SJSA1 (cell line): ENCODE data around the gene PTOV1. TPM values are rescaled to one million over a fixed set of nuclear protein-coding genes. Genes with fewer than 3 reads are reported as not detected.

Source experiments
- total RNA-seq: library from RNA; depleted of rRNA; stranded (reverse); fragments of >200 nt; shearing (Covaris generic); gene quantifications from 2 replicates; pipeline ENCODE4 v1.2.3, GENCODE V29; 2014; rRNA removed

PTOV1 gene
- total RNA-seq, 1 experiment from 2014 or later, result 98.0 TPM

Other genes starting within 250 kb of the PTOV1 start
- 8.1 and 30.6 TPM in 2 replicates for gene RRAS, start 211.0 kb upstream of the PTOV1 start, total RNA-seq
- gene SCAF1, start 208.9 kb upstream of the PTOV1 start, total RNA-seq, result 23.2 and 27.3 TPM in 2 replicates
- 56.9 and 61.4 TPM in 2 replicates for gene IRF3, start 185.3 kb upstream of the PTOV1 start, total RNA-seq
- 9.5 and 16.2 TPM in 2 replicates for gene BCL2L12, start 185.2 kb upstream of the PTOV1 start, total RNA-seq
- 208 and 421 TPM in 2 replicates for gene PRMT1, start 173.9 kb upstream of the PTOV1 start, total RNA-seq
- 0.58 TPM in 1 of 2 replicates, not detected in the other for gene ADM5, start 161.6 kb upstream of the PTOV1 start, total RNA-seq
- gene CPT1C, start 160.0 kb upstream of the PTOV1 start, total RNA-seq, result 0.05 TPM in 1 of 2 replicates, not detected in the other
- not detected in 2 replicates for gene TSKS, start 87.9 kb upstream of the PTOV1 start, total RNA-seq
- gene AP2A1, start 84.2 kb upstream of the PTOV1 start, total RNA-seq, result 87.8 and 103 TPM in 2 replicates
- gene FUZ, start 37.9 kb upstream of the PTOV1 start, total RNA-seq, result 3.4 and 10.0 TPM in 2 replicates
- 13.2 and 14.6 TPM in 2 replicates for gene MED25, start 32.9 kb upstream of the PTOV1 start, total RNA-seq
- 19.6 and 35.0 TPM in 2 replicates for gene PNKP, start 16.4 kb downstream of the PTOV1 start, total RNA-seq
- 2.5 and 8.8 TPM in 2 replicates for gene AKT1S1, start 26.2 kb downstream of the PTOV1 start, total RNA-seq
- gene TBC1D17, start 26.5 kb downstream of the PTOV1 start, total RNA-seq, result 2.2 and 3.9 TPM in 2 replicates
- gene IL4I1, start 45.7 kb downstream of the PTOV1 start, total RNA-seq, result 0.18 TPM in 1 of 2 replicates, not detected in the other
- gene ATF5, start 78.0 kb downstream of the PTOV1 start, total RNA-seq, result 14.8 and 19.9 TPM in 2 replicates
- gene NUP62, start 78.3 kb downstream of the PTOV1 start, total RNA-seq, result 64.8 and 80.3 TPM in 2 replicates
- not detected in 2 replicates for gene SIGLEC11, start 110.0 kb downstream of the PTOV1 start, total RNA-seq
- 13.9 and 33.2 TPM in 2 replicates for gene VRK3, start 174.2 kb downstream of the PTOV1 start, total RNA-seq
- gene ZNF473, start 174.8 kb downstream of the PTOV1 start, total RNA-seq, result 8.0 and 14.0 TPM in 2 replicates